Duodenal mucosa (tissue), 2 donors: Measurements from ENCODE around the gene FAM20B.

Source experiments
- H3K27ac ChIP-seq: one replicate; pipeline ENCODE4 v1.7.0; 2013; ENCODE audit warnings: low read depth, low read length
- H3K27me3 ChIP-seq, 2 donors: one replicate each; pipeline ENCODE4 v1.7.0; 2013; ENCODE audit warnings: low read length in 2 of 2, control low read depth in 1 of 2; ENCODE audit not compliant: insufficient read depth in 2 of 2, control insufficient read depth in 1 of 2
- H3K36me3 ChIP-seq, 2 donors: one replicate each; pipeline ENCODE4 v1.7.0; 2013; ENCODE audit warnings: low read length in 2 of 2, control low read depth in 1 of 2; ENCODE audit not compliant: insufficient read depth in 2 of 2, control insufficient read depth in 1 of 2
- H3K4me1 ChIP-seq, 2 donors: one replicate each; pipeline ENCODE4 v1.7.0; 2013; ENCODE audit warnings: low read length in 2 of 2, control low read depth in 1 of 2; ENCODE audit not compliant: insufficient read depth in 2 of 2, control insufficient read depth in 1 of 2
- H3K4me3 ChIP-seq, 2 donors: one replicate each; pipeline ENCODE4 v1.7.0; 2013; ENCODE audit warnings: low read length in 2 of 2, low read depth in 1 of 2
- H3K9ac ChIP-seq, 2 donors: one replicate each; pipeline ENCODE4 v1.7.0; 2013; ENCODE audit warnings: low read length in 2 of 2, low read depth in 1 of 2
- H3K9me3 ChIP-seq, 2 donors: one replicate each; pipeline ENCODE4 v1.7.0; 2013; ENCODE audit warnings: low read length in 2 of 2, control low read depth in 1 of 2; ENCODE audit not compliant: control insufficient read depth in 1 of 2

The FAM20B gene

DNA sequence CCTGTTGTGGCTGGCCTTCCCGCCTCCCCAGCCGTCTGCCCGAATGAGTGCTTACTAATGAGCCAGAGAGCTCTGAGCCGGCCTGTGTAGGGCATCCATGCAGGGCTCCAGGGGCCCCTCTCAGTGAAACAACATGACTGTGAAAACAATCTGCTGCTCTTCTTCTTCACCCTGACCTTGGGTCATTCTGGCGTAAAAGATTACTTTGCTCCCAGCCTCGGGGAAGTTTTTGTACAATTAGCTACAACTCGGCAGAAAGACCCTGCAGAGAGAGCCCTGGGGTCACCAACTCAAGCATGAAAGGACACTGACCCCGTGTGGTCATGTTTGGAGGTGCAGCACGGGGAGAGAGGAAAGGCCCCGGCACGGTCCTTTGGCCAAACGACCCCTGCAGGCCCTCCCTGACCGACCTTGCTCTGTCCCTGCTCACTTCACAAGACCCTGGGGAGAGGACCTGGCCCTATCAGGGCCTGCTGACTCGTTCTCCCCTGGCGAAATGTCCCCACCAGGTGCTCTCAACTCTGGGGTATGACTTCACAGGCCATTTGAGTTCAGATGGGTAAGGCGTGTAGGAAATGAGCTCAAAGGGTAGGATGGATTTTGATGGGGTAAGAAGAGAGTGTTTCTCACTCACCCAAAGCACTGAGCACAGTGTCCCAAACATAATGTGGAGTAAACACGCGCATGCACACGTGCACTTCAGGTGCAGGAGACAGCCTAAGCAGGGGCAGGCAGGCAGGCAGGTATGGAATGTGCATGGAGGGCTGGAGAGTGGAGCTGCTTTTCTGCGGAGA lies 22.9 kb upstream of the FAM20B start:
- Histone ChIP-seq H3K9me3 (no peaks in the 10 kb centered on the region), H3K4me1 (peaks cover 9 to 16% of the 10 kb centered on the region in 2 donors), H3K27ac (no peak overlapping the region), H3K27me3 (no peaks in the 10 kb centered on the region), H3K36me3 (no peaks in the 10 kb centered on the region), H3K4me3 (no peak overlapping the region), H3K9ac (peak overlapping the region; percentile 36 to 58)

DNA sequence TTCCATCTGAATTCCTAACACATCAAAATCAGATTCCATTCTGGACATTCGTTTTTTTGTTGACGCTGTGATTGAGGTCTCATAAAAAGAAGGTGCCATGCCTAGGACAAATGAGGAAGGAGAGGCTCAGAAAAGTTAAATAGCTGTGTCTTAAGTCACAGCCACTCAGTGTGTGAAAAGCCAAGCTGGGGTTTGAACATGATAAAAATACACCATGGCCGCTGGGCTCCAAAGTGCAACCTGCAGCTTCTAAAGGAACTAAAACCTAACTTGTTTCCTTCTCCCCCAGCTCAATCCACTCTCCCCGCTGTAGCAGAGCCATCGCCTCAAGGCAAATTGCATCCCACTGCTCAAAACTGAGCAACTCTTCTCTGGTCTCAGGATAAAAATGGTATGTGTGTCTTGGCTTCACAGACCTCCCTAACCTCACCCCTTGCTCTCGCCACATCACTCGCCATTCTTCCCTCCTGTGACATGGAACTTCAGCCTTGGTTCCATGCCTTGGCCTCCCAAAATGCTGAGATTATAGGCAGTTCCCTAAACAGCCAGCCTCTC lies 22.1 kb upstream of the FAM20B start:
- no peak overlapping the region for H3K9ac ChIP-seq

DNA sequence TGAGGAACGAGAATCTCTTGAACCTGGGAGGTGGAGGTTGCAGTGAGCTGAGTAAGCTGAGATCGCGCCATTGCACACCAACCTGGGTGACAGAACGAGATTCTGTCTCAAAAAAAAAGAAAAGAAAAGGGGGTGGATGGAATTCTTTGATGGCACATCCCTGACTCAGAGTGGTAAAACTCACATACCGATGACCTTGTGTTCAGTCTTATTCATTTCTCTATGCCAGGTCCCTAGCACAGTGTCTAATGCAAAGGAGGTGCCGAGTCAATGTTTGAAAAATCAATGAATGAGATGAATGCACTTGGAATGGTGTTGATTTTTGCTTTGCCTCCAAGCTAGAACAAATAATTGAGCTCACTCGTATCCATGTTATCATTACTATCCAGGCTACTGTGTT lies 18.5 kb upstream of the FAM20B start:
- no peaks in the 10 kb centered on the region for H3K9me3 ChIP-seq
- no peak overlapping the region for H3K27ac ChIP-seq
- H3K9ac ChIP-seq, result no peak overlapping the region
- no peak overlapping the region for H3K4me3 ChIP-seq
- H3K27me3 ChIP-seq, result no peaks in the 10 kb centered on the region
- no peaks in the 10 kb centered on the region for H3K36me3 ChIP-seq
- peaks cover 9 to 23% of the 10 kb centered on the region in 2 donors for H3K4me1 ChIP-seq

More for the DNA sequence above, 22.1 kb upstream of the FAM20B start:
- Histone ChIP-seq H3K4me3 (no peak overlapping the region), H3K36me3 (no peaks in the 10 kb centered on the region), H3K9me3 (no peaks in the 10 kb centered on the region), H3K4me1 (peaks cover 9 to 16% of the 10 kb centered on the region in 2 donors), H3K27me3 (no peaks in the 10 kb centered on the region), H3K27ac (no peak overlapping the region)

DNA sequence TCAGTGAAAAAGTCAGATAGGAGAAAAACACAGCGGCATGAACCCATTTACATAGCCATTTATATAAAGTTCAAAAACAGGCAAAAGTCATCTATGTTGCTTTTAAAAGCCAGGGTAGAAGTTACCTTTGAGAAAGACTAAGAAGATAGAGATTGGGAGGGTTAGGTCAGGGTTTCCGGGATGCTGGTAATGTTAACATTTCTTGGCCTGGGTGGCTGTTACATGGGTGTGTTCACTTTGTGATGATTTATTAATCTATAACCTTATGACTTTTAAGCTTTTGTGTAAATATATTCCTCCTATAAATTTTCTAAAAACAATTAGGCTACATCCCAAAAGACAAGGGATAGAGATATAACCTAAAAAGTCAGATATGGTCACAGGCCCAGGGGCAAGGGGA lies 15.0 kb upstream of the FAM20B start:
- Histone ChIP-seq H3K4me1 (peaks cover 0 to 11% of the 10 kb centered on the region in 2 donors), H3K36me3 (no peaks in the 10 kb centered on the region), H3K27ac (no peak overlapping the region), H3K4me3 (no peak overlapping the region), H3K9ac (no peak overlapping the region), H3K27me3 (no peaks in the 10 kb centered on the region), H3K9me3 (no peaks in the 10 kb centered on the region)

DNA sequence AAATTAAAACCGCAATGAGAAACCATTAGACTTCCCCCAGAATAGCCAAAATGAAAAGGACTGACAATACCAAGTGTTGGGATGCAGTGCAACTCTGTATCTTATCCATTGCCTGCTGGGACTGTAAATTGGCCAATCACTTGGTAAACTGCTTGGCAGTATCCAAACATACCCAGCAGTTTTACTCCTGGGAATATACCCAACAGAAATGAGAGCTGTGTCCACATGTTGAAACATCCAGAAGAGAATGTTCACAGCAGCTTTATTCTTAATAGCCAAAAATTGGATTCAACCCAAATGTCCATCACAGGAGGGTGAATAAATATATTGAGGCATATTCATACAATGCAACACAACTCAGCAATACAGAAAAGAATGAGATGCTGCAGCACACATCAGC lies 13.7 kb upstream of the FAM20B start:
- Histone ChIP-seq H3K9me3 (no peaks in the 10 kb centered on the region), H3K4me3 (no peak overlapping the region), H3K4me1 (peaks cover 10 to 20% of the 10 kb centered on the region in 2 donors), H3K36me3 (no peaks in the 10 kb centered on the region), H3K27ac (no peak overlapping the region), H3K27me3 (no peaks in the 10 kb centered on the region), H3K9ac (no peak overlapping the region)

DNA sequence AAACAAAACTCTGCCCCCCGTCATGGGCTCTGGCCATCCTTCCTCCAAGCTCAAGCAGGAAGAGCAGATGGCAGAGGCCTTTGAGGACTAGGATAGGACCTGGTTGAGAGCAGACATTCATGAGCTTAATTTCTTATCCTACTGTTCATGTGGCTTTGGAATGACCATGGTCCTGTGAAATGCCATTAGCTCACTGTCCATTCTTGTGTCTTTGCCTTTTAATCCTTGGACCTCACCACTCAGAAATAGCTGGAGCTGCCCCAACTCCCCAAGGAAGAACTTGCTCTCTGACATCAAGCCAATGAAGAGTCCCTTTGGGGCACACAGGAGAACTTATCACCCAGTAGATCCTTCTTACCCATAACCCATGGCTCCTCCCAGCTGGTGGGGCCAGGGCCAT lies 11.6 kb upstream of the FAM20B start:
- Histone ChIP-seq H3K27me3 (no peaks in the 10 kb centered on the region), H3K9me3 (no peaks in the 10 kb centered on the region), H3K36me3 (no peaks in the 10 kb centered on the region), H3K4me3 (no peak overlapping the region), H3K9ac (no peak overlapping the region), H3K27ac (no peak overlapping the region), H3K4me1 (peaks cover 13 to 27% of the 10 kb centered on the region in 2 donors)

DNA sequence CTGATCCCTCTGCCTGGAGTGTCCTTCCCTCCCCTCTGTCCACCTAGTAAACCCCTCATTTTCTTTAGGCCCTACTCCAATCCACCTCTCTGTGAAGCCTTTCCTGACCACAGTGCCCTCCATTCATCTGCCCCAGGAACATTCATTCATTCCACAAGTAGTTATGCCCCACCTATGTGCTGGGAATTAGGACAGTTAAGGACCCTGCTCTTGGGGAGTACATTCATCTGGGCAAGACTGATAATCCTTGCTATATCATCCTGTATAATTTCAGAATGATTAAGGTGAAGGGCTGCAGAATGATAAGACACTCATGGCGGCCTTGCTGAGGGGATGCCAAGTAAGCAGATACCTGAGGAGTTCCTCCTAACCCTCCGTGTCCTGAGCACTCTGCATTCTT lies 10.3 kb upstream of the FAM20B start:
- Histone ChIP-seq H3K27ac (no peak overlapping the region), H3K9ac (no peak overlapping the region), H3K4me1 (peaks cover 13 to 27% of the 10 kb centered on the region in 2 donors), H3K27me3 (no peaks in the 10 kb centered on the region), H3K36me3 (no peaks in the 10 kb centered on the region), H3K9me3 (no peaks in the 10 kb centered on the region), H3K4me3 (no peak overlapping the region)

DNA sequence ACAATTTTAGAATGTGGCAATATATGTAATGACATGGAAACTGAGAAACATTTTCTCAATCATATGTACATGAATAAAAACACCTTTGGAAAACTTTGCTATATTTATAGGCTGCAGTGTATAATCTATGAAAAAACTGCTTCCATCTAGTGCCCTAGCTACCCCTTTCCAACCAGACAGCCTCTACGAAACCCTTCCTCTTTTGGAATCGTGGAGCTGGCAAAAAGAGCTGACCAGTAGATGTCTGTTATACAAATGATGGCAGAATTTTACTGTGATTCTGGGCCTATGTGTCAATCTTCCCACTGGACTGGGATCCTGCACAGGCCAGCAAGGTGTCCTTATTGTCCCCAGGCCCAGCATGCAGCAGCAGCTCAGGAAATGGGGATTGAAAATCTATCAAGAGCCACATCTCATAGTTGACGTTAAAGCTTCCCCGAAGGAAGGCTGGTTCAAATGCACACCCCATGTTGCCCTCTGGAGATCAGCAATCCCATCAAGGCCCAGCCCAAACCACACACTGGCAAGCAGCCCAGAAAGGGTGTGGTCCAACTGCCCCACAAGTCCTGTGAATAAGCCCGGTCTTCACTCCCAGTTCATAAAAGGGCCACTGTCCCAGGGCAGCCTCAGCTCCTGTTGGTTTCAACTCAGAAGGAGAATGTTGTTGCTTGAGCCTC lies 8.8 kb upstream of the FAM20B start:
- Histone ChIP-seq H3K9ac (peak overlapping the region; percentile 65), H3K27ac (peak overlapping the region; percentile 76), H3K4me3 (peak overlapping the region; percentile 57 to 64)

DNA sequence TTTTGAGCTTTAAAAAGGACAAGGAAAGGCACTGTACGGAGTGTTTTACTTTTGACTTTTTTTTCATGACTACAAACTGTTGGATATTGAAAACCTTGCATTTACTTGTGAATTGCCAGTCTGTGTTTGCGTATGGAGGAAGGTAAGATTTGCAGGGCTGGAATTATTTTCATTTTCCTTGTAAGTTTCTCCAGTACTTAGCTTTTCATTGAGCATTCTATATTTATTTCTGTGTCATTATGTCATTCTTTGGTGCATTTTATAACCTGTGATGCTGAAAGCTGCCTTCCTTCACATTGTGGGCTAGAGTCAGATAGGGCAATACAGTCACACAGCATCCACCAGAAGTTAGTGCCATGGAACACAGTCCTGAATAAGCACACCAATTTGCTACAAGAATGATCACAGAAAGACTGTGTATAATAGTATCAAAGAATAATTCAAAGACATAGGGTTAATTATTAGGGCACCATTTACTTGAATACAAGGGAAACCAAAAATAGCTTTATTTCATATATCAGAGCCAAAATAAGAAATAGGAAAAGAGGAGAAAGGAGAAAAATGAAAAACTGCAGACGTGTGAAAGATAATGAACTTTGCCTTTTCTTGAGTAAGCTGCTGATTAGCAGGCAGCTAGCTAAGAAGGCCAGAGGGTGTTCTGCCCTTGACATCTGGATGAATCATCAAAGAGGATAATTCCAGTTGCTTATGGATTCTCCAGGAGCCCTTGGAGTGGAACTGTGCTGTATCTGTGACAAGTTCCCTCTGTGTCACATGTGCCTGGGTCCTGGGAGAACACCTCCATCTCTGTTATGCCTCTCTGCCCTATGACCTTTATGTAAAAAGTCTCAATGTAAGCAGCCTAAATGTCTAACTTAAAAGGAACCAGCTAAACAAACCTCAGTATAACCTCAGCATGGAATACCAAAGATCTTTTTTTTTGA lies 8.0 kb upstream of the FAM20B start:
- peak overlapping the region; percentile 57 to 64 for H3K4me3 ChIP-seq

More for the DNA sequence above, 8.8 kb upstream of the FAM20B start:
- H3K4me1 ChIP-seq, result peaks cover 13 to 24% of the 10 kb centered on the region in 2 donors
- H3K36me3 ChIP-seq, result no peaks in the 10 kb centered on the region
- no peaks in the 10 kb centered on the region for H3K9me3 ChIP-seq
- H3K27me3 ChIP-seq, result no peaks in the 10 kb centered on the region

More for the DNA sequence above, 8.0 kb upstream of the FAM20B start:
- Histone ChIP-seq H3K27me3 (no peaks in the 10 kb centered on the region), H3K27ac (peak overlapping the region; percentile 76), H3K4me1 (peaks cover 13 to 17% of the 10 kb centered on the region in 2 donors), H3K9ac (peak overlapping the region; percentile 65), H3K9me3 (no peaks in the 10 kb centered on the region), H3K36me3 (no peaks in the 10 kb centered on the region)
